Activated CD4-positive, alpha-beta T cell treated with anti-CD3 and anti-CD28 coated beads for 36 hours (primary cell): ENCODE measurements around the gene ZFAND3. TPM values are rescaled to one million over a fixed set of nuclear protein-coding genes. Genes with fewer than 3 reads are reported as not detected.

Source experiments
- ATAC-seq: fragments of 200-7000 bp; cut with Tn5 transposase; one replicate; pipeline ENCODE4 v1.10.0; 2021; ENCODE audit warnings: mild to moderate bottlenecking, moderate library complexity
- CTCF ChIA-PET: fragments of 350-600 bp; sonication (Branson Sonifier 250); formaldehyde crosslinking; loops from one replicate; lab custom pipeline; 2021; ENCODE audit warnings: antibody characterized with exemption; lab: Charles Lee
- POLR2A ChIA-PET: fragments of 350-600 bp; sonication (Branson Sonifier 250); formaldehyde crosslinking; loops from one replicate; lab custom pipeline; 2021; ENCODE audit warnings: antibody characterized with exemption, inconsistent platforms; lab: Charles Lee
- DNase-seq: peaks from one replicate; pipeline ENCODE4 v3.0.0-alpha.2; 2020
- H3K27ac Mint-ChIP-seq: one replicate; pipeline ENCODE4 v1.8.0; 2021; ENCODE audit warnings: mixed read lengths
- H3K27me3 Mint-ChIP-seq: one replicate; pipeline ENCODE4 v1.8.0; 2021; ENCODE audit warnings: mixed read lengths
- H3K36me3 Mint-ChIP-seq: one replicate; pipeline ENCODE4 v1.8.0; 2021; ENCODE audit warnings: low read depth, mixed read lengths
- H3K4me1 Mint-ChIP-seq: one replicate; pipeline ENCODE4 v1.8.0; 2021; ENCODE audit warnings: mixed read lengths
- H3K4me3 Mint-ChIP-seq: one replicate; pipeline ENCODE4 v1.8.0; 2021; ENCODE audit warnings: mild to moderate bottlenecking, moderate library complexity, mixed read lengths
- H3K9me3 Mint-ChIP-seq: one replicate; pipeline ENCODE4 v1.8.0; 2021; ENCODE audit warnings: low read depth, mixed read lengths
- intact Hi-C, 2 experiments: fragments of 100-400 bp; cut with DNase I in 1 of 2; cut with micrococcal nuclease in 1 of 2; formaldehyde crosslinking; loops; one replicate each; pipeline versions ENCODE4 v1.14.2 to v1.15.1; 2022 to 2024; cut with DNase I, micrococcal nuclease
- total RNA-seq, 2 experiments: library from RNA; stranded (reverse); gene quantifications; one replicate each; pipeline ENCODE4 v1.2.3, GENCODE V29; 2021

The ZFAND3 gene
- total RNA-seq, 2 experiments from 2014 or later, result 34.5 to 47.8 TPM

GRCh38 chr6:38004908-38005307 is 185.4 kb downstream of the ZFAND3 start:
- POLR2A ChIA-PET, result no interaction called here
- Mint-ChIP-seq H3K27me3 (no peaks in the 10 kb centered on the region), H3K9me3 (peaks cover 5% of the 10 kb centered on the region), H3K27ac (no peak overlapping the region), H3K36me3 (peaks cover 10% of the 10 kb centered on the region), H3K4me1 (peaks cover 20% of the 10 kb centered on the region), H3K4me3 (no peak overlapping the region)
- CTCF ChIA-PET, result interaction anchor here (0.8 kb wide), 1 partner anchor 19 kb away, joined by 3 read pairs; no protein-coding TSS in a partner anchor
- DNase-seq, result no peak
- intact Hi-C loops, result no loop called here
- no peak for ATAC-seq

- Mint-ChIP-seq H3K27me3 (no peaks in the 10 kb centered on the region), H3K4me3 (no peak overlapping the region), H3K36me3 (peaks cover 15% of the 10 kb centered on the region), H3K27ac (no peak overlapping the region), H3K9me3 (peaks cover 7% of the 10 kb centered on the region), H3K4me1 (peaks cover 14% of the 10 kb centered on the region)
- intact Hi-C loops, result loop anchor here in 1 of 2 experiments (1.0 to 2.0 kb wide), 2 partner anchors 221 to 313 kb away; no protein-coding TSS in a partner anchor
- ChIA-PET POLR2A (interaction anchor here (0.6 kb wide), 1 partner anchor 688 kb away, joined by 3 read pairs; no protein-coding TSS in a partner anchor), CTCF (interaction anchor here (0.7 kb wide), 1 partner anchor 24 kb away, joined by 4 read pairs; no protein-coding TSS in a partner anchor)
- no peak for DNase-seq
- no peak for ATAC-seq
Observed at GRCh38 chr6:38011937-38012336, 192.4 kb downstream of the ZFAND3 start.

GRCh38 chr6:38012573-38012972 is 193.0 kb downstream of the ZFAND3 start:
- H3K27ac Mint-ChIP-seq, result no peak overlapping the region
- CTCF ChIA-PET, result no interaction called here
- intact Hi-C loops, result loop anchor here in 1 of 2 experiments (1.0 to 2.0 kb wide), 2 partner anchors 221 to 314 kb away; no protein-coding TSS in a partner anchor

GRCh38 chr6:38015341-38015740 is 195.8 kb downstream of the ZFAND3 start:
- ATAC-seq (no peak), DNase-seq (no peak)
- H3K27me3 Mint-ChIP-seq, result no peaks in the 10 kb centered on the region
- H3K27ac Mint-ChIP-seq, result no peak overlapping the region
- H3K4me3 Mint-ChIP-seq, result no peak overlapping the region
- peaks cover 6% of the 10 kb centered on the region for H3K36me3 Mint-ChIP-seq
- peaks cover 15% of the 10 kb centered on the region for H3K4me1 Mint-ChIP-seq
- H3K9me3 Mint-ChIP-seq, result peaks cover 3% of the 10 kb centered on the region
- intact Hi-C loops, result loop anchor here in 1 of 2 experiments (5.0 kb wide), 1 partner anchor 308 kb away; no protein-coding TSS in a partner anchor
- ChIA-PET POLR2A (no interaction called here), CTCF (no interaction called here)

More at GRCh38 chr6:38012573-38012972, 193.0 kb downstream of the ZFAND3 start:
- Mint-ChIP-seq H3K27me3 (no peaks in the 10 kb centered on the region), H3K9me3 (peaks cover 7% of the 10 kb centered on the region), H3K4me1 (peaks cover 14% of the 10 kb centered on the region), H3K4me3 (no peak overlapping the region), H3K36me3 (peaks cover 15% of the 10 kb centered on the region)
- ATAC-seq, result peak; percentile 63
- DNase-seq, result peak; percentile 36
- POLR2A ChIA-PET, result no interaction called here

- H3K27ac Mint-ChIP-seq, result no peak overlapping the region
- peaks cover 2% of the 10 kb centered on the region for H3K36me3 Mint-ChIP-seq
- ChIA-PET CTCF (interaction anchor here (1.2 kb wide), 1 partner anchor 18 kb away, joined by 4 read pairs; no protein-coding TSS in a partner anchor), POLR2A (interaction anchor here (0.9 kb wide), 1 partner anchor 1471 kb away, joined by 3 read pairs; no protein-coding TSS in a partner anchor)
- DNase-seq, result no peak
- intact Hi-C loops, result loop anchor here in 1 of 2 experiments (5.0 kb wide), 1 partner anchor 310 kb away; no protein-coding TSS in a partner anchor
- no peak for ATAC-seq
- H3K4me3 Mint-ChIP-seq, result no peak overlapping the region
- H3K4me1 Mint-ChIP-seq, result peaks cover 17% of the 10 kb centered on the region
- no peaks in the 10 kb centered on the region for H3K27me3 Mint-ChIP-seq
- no peaks in the 10 kb centered on the region for H3K9me3 Mint-ChIP-seq
Observed at GRCh38 chr6:38016824-38017223, 197.3 kb downstream of the ZFAND3 start.

GRCh38 chr6:38018755-38019165 is 199.2 kb downstream of the ZFAND3 start:
- Mint-ChIP-seq H3K27me3 (no peaks in the 10 kb centered on the region), H3K4me3 (no peak overlapping the region), H3K36me3 (no peaks in the 10 kb centered on the region), H3K4me1 (peaks cover 14% of the 10 kb centered on the region), H3K27ac (no peak overlapping the region), H3K9me3 (no peaks in the 10 kb centered on the region)
- POLR2A ChIA-PET, result no interaction called here
- intact Hi-C loops, result loop anchor here in 1 of 2 experiments (5.0 kb wide), 1 partner anchor 311 kb away; no protein-coding TSS in a partner anchor
- ATAC-seq (no peak), DNase-seq (peak; percentile 29)
- CTCF ChIA-PET, result no interaction called here

- ATAC-seq (no peak), DNase-seq (no peak)
- H3K27me3 Mint-ChIP-seq, result no peaks in the 10 kb centered on the region
- no peak overlapping the region for H3K27ac Mint-ChIP-seq
- ChIA-PET POLR2A (no interaction called here), CTCF (interaction anchor here (0.6 to 1.6 kb wide), 5 partner anchors 9 to 474 kb away, joined by 3 to 9 read pairs (median 4); no protein-coding TSS in a partner anchor)
- no peak overlapping the region for H3K4me3 Mint-ChIP-seq
- H3K4me1 Mint-ChIP-seq, result peaks cover 5% of the 10 kb centered on the region
- no peaks in the 10 kb centered on the region for H3K9me3 Mint-ChIP-seq
- H3K36me3 Mint-ChIP-seq, result peaks cover 3% of the 10 kb centered on the region
- intact Hi-C loops, result no loop called here
Observed at GRCh38 chr6:38020593-38020992, 201.1 kb downstream of the ZFAND3 start.

- CTCF ChIA-PET, result interaction anchor here (0.7 to 1.6 kb wide), 5 partner anchors 9 to 473 kb away, joined by 3 to 9 read pairs (median 4); no protein-coding TSS in a partner anchor
Observed at GRCh38 chr6:38021029-38021428, 201.5 kb downstream of the ZFAND3 start.

GRCh38 chr6:38021571-38021970 is 202.0 kb downstream of the ZFAND3 start:
- no peaks in the 10 kb centered on the region for H3K27me3 Mint-ChIP-seq
- ATAC-seq (no peak), DNase-seq (no peak)
- H3K36me3 Mint-ChIP-seq, result peaks cover 3% of the 10 kb centered on the region
- intact Hi-C loops, result no loop called here
- ChIA-PET POLR2A (no interaction called here), CTCF (interaction anchor here (0.7 to 1.6 kb wide), 4 partner anchors 8 to 22 kb away, joined by 3 to 9 read pairs (median 6); no protein-coding TSS in a partner anchor)
- no peaks in the 10 kb centered on the region for H3K9me3 Mint-ChIP-seq
- no peak overlapping the region for H3K4me3 Mint-ChIP-seq
- no peak overlapping the region for H3K27ac Mint-ChIP-seq
- peaks cover 5% of the 10 kb centered on the region for H3K4me1 Mint-ChIP-seq

More at GRCh38 chr6:38021029-38021428, 201.5 kb downstream of the ZFAND3 start:
- H3K9me3 Mint-ChIP-seq, result no peaks in the 10 kb centered on the region
- H3K27me3 Mint-ChIP-seq, result no peaks in the 10 kb centered on the region
- no peak overlapping the region for H3K27ac Mint-ChIP-seq
- no peak for ATAC-seq
- H3K4me3 Mint-ChIP-seq, result no peak overlapping the region
- H3K36me3 Mint-ChIP-seq, result peaks cover 3% of the 10 kb centered on the region
- DNase-seq, result no peak
- POLR2A ChIA-PET, result no interaction called here
- intact Hi-C loops, result no loop called here
- peaks cover 5% of the 10 kb centered on the region for H3K4me1 Mint-ChIP-seq

- Mint-ChIP-seq H3K9me3 (no peaks in the 10 kb centered on the region), H3K27ac (no peak overlapping the region), H3K36me3 (peaks cover 3% of the 10 kb centered on the region), H3K27me3 (no peaks in the 10 kb centered on the region), H3K4me3 (no peak overlapping the region), H3K4me1 (peaks cover 11% of the 10 kb centered on the region)
- ChIA-PET CTCF (interaction anchor here (0.6 to 2.1 kb wide), 8 partner anchors 10 to 804 kb away, joined by 3 to 9 read pairs (median 4); no protein-coding TSS in a partner anchor), POLR2A (no interaction called here)
- no peak for DNase-seq
- ATAC-seq, result no peak
- intact Hi-C loops, result no loop called here
Observed at GRCh38 chr6:38022688-38023087, 203.2 kb downstream of the ZFAND3 start.

- no peaks in the 10 kb centered on the region for H3K27me3 Mint-ChIP-seq
- peaks cover 27% of the 10 kb centered on the region for H3K4me1 Mint-ChIP-seq
- ChIA-PET POLR2A (no interaction called here), CTCF (interaction anchor here (1.0 to 2.1 kb wide), 3 partner anchors 10 to 39 kb away, joined by 3 to 5 read pairs (median 4); no protein-coding TSS in a partner anchor)
- H3K9me3 Mint-ChIP-seq, result no peaks in the 10 kb centered on the region
- no peak overlapping the region for H3K27ac Mint-ChIP-seq
- peaks cover 3% of the 10 kb centered on the region for H3K36me3 Mint-ChIP-seq
- DNase-seq, result no peak
- no peak overlapping the region for H3K4me3 Mint-ChIP-seq
- intact Hi-C loops, result no loop called here
- no peak for ATAC-seq
Observed at GRCh38 chr6:38024908-38025307, 205.4 kb downstream of the ZFAND3 start.
